Large intestine (tissue), 3 donors: ENCODE data around the gene MRPL9. TPM values are rescaled to one million over a fixed set of nuclear protein-coding genes. Genes with fewer than 3 reads are reported as not detected.

Experiments used
- DNase-seq, 2 donors: peaks; one replicate each; pipeline versions ENCODE4 v3.0.0 to v3.0.0-alpha.2; 2013
- H3K27ac ChIP-seq: one replicate; pipeline ENCODE4 v1.5.1; 2013; ENCODE audit warnings: low read length
- H3K27me3 ChIP-seq: 2 replicates; pipeline ENCODE4 v1.6.1; 2013; ENCODE audit warnings: low read length; ENCODE audit not compliant: control insufficient read depth, insufficient read depth
- H3K36me3 ChIP-seq: 2 replicates; pipeline ENCODE4 v1.6.1; 2013; ENCODE audit warnings: low read length; ENCODE audit not compliant: control insufficient read depth, insufficient read depth
- H3K4me1 ChIP-seq: one replicate; pipeline ENCODE4 v1.6.1; 2013; ENCODE audit warnings: low read length; ENCODE audit not compliant: control insufficient read depth, insufficient read depth
- H3K4me3 ChIP-seq: one replicate; pipeline ENCODE4 v1.5.1; 2013; ENCODE audit warnings: low read length
- H3K9me3 ChIP-seq: one replicate; pipeline ENCODE4 v1.6.1; 2013; ENCODE audit warnings: mild to moderate bottlenecking, low read depth, low read length, moderate library complexity; ENCODE audit not compliant: control insufficient read depth
- WGBS: methylation state at CpG from one replicate; pipeline ENCODE4 v1.1.5; 2013; ENCODE audit warnings: low lambda C conversion rate; ENCODE audit not compliant: insufficient coverage; 5-methylcytosine and 5-hydroxymethylcytosine counted together
- polyA plus RNA-seq: library from polyadenylated mRNA; unstranded; fragments of 120-200 nt; gene quantifications from one replicate; pipeline ENCODE4 v1.2.1, GENCODE V29; 2013

MRPL9 gene
- polyA plus RNA-seq, 1 donor, result 58.3 TPM

DNA sequence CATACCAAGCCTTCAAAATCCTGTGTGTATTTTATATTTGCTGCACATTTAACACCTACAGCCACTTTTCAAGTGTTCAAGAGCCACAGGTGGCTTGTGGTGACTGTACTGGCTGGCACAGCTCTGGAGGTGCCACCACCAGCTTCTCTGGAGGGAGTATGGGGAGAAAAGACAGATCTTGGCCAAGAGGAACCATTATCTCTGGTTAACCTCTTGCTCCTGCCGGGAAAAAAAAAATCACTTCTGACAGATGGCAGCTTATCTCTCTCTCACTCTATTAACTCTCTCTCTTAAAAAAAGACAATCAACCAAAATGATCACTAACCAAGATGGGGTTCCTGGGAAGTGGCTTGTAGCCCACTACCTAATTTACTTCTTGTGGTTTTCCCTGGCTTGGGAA, 43.2 kb downstream of the MRPL9 start:
- H3K27me3 ChIP-seq, result no peaks in the 10 kb centered on the region
- WGBS, result no CpG with 5 or more reads among the region's 1 CpG
- H3K27ac ChIP-seq, result peak overlapping the region; percentile 47

DNA sequence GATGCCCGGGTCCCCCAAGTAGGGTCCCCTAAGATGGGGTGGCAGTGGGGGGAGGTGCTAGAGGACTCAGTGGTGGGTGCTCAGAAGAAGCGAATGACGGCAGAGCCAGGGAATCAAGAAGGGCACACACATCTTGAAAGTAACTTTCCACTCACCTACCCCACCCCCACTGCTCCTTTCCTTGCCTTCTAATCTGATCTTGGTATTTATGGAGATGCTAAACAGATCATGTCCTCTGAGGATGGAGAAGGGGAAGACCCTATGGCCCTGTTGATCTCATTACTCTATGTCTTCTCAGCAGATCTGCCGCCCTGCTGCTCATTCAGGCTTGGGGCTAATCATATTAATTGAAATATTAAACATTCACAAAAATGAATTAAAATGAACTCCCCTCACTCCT, 44.6 kb downstream of the MRPL9 start:
- Histone ChIP-seq H3K4me1 (peaks cover 34% of the 10 kb centered on the region), H3K36me3 (peaks cover 4% of the 10 kb centered on the region), H3K27ac (no peak overlapping the region), H3K27me3 (no peaks in the 10 kb centered on the region), H3K9me3 (no peaks in the 10 kb centered on the region), H3K4me3 (no peak overlapping the region)
- no CpG with 5 or more reads among the region's 4 CpGs for WGBS
- DNase-seq, result no peak

More for the DNA sequence above, 43.2 kb downstream of the MRPL9 start:
- no peaks in the 10 kb centered on the region for H3K9me3 ChIP-seq
- DNase-seq, result no peak
- peaks cover 24% of the 10 kb centered on the region for H3K4me1 ChIP-seq
- H3K36me3 ChIP-seq, result no peaks in the 10 kb centered on the region
- no peak overlapping the region for H3K4me3 ChIP-seq

DNA sequence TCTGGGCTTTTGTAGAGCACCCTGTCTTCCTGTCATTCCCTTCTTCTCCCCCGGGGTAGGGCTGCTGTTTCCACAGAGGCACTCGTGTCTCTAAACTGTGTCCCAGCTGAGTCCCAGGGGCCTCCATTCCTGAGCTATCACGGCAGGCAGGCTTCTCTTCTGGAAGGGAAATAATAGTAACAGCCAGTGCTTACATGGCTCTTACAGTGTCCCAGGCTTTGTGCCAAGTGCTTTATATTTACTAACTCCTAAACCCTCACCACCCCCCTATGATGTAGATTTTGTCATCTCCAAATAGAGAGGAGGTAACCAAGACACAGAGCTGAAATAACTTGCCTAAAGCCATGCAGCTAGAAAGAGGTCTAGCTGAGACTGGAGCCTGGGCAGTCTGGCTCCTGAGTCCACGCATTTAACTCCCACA, 45.3 kb downstream of the MRPL9 start:
- Histone ChIP-seq H3K4me1 (peaks cover 40% of the 10 kb centered on the region), H3K4me3 (no peak overlapping the region), H3K36me3 (peaks cover 4% of the 10 kb centered on the region), H3K9me3 (no peaks in the 10 kb centered on the region), H3K27ac (no peak overlapping the region), H3K27me3 (no peaks in the 10 kb centered on the region)
- WGBS, result 40% methylated on average over 1 of the region's 4 CpGs
- no peak for DNase-seq

DNA sequence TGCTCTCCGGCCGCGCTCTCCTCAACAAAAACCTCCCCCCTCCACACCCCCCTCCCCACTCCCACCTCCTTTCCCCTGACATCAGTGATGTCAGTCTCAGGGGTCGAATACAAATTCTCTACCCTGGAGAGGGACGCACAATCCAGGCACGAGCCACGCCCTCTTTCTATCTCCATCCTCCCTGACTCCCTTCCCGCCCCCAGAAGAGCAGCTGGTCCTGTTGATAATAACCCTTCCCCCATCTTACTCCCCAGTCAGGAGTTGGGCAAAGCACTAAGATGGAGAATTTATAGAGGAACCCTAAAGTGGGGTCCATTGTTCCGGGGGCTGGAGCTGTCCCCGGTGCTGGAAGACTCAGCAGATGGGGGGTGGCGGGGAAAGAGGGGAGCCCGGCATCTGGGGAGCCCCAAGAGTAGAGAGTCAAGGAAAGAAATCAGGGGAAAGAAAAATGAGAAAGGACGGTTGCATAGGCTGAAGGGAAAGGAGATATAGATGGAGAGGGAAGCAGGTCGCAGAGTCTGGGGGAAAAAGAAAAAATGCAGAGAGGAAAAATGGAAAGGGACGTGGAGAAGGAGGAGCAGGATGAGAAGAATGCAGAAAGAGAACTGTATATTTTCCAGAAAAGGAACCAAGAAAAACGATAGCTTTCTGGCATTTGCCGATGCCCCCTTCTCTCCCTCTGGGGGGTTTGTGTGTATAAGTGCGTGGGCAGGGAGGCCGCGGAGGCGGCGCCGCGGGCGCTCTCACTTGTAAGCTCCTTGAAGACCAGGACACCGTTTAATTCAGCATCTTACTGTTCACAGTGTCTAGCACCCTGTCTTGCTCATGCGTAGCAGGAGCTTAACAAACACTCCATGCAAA, 46.3 kb downstream of the MRPL9 start, which contains the start of gene CELF3:
Gene CELF3, minus strand, starts transcription at position 33 of the 861 bp plus-strand sequence. CDS start 783 bp downstream, outside the sequence.
- Histone ChIP-seq H3K36me3 (peaks cover 4% of the 10 kb centered on the region), H3K9me3 (no peaks in the 10 kb centered on the region), H3K4me1 (peaks cover 50% of the 10 kb centered on the region), H3K27me3 (no peaks in the 10 kb centered on the region), H3K27ac (peak within 1 kb of the TSS; percentile 73), H3K4me3 (peak within 1 kb of the TSS; percentile 58)
- 6% methylated on average over 7 of the region's 27 CpGs for WGBS
- DNase-seq, result peak; percentile 66 to 85

DNA sequence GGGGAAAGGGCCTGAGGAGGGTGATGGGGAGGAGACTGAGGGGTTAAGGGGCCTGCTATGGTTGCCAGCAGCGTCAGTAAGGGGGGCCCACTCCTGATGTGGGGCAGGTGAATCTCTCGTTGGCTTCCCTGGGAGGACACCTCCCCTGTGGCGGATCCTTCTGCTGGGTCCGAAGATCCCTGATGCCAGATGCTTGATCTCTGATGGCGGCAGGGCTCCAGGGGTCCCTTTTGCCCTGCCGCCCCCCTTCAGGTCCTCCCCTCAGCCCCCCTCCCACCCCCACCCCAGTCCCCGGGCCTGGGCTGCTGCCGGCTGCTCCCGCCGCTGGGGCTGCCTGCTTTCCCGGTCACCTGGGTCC, 46.9 kb downstream of the MRPL9 start:
- peak overlapping the region; percentile 73 for H3K27ac ChIP-seq
- H3K36me3 ChIP-seq, result peaks cover 4% of the 10 kb centered on the region
- H3K9me3 ChIP-seq, result no peaks in the 10 kb centered on the region
- no peaks in the 10 kb centered on the region for H3K27me3 ChIP-seq
- WGBS, result no CpG with 5 or more reads among the region's 11 CpGs
- no peak for DNase-seq
- peak overlapping the region; percentile 58 for H3K4me3 ChIP-seq
- H3K4me1 ChIP-seq, result peaks cover 50% of the 10 kb centered on the region

DNA sequence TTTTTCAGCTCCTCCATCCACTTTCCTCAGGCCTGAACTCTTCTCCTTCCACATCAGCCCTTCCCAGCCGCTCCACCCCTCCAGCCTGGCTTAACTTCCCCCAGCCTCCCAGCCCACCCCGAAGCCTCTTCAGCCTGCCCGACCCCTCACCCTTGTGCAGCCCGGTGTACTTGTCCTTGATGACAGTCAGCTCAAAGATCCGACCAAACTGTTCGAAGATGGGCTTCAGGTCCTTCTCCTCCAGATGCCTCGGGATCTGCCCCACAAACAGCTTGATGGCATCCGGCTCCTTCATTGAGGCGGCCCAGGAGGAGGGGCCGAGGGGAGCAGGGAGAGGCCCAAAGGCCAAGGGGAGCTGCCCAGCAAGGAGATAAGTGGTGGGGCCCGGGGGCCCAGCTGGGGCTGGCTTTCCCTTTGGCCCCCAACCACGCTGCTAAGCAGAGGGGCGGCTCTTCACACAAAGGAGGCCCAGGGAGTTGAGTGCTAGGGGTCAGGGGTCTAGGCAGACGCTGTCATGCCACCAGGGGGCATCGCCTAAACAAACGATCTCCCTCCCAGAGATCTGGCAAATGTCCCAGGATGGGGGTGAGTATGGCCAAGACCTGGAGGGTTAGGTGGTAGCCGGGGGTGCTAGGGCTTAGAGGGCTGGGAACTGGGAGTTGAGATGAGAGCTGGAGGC, 47.4 kb downstream of the MRPL9 start:
- Histone ChIP-seq H3K9me3 (no peaks in the 10 kb centered on the region), H3K27me3 (no peaks in the 10 kb centered on the region), H3K27ac (peak overlapping the region; percentile 73), H3K4me1 (peaks cover 48% of the 10 kb centered on the region), H3K4me3 (peak overlapping the region; percentile 58), H3K36me3 (peaks cover 4% of the 10 kb centered on the region)
- DNase-seq, result peak; percentile 72 to 91
- no CpG with 5 or more reads among the region's 17 CpGs for WGBS

DNA sequence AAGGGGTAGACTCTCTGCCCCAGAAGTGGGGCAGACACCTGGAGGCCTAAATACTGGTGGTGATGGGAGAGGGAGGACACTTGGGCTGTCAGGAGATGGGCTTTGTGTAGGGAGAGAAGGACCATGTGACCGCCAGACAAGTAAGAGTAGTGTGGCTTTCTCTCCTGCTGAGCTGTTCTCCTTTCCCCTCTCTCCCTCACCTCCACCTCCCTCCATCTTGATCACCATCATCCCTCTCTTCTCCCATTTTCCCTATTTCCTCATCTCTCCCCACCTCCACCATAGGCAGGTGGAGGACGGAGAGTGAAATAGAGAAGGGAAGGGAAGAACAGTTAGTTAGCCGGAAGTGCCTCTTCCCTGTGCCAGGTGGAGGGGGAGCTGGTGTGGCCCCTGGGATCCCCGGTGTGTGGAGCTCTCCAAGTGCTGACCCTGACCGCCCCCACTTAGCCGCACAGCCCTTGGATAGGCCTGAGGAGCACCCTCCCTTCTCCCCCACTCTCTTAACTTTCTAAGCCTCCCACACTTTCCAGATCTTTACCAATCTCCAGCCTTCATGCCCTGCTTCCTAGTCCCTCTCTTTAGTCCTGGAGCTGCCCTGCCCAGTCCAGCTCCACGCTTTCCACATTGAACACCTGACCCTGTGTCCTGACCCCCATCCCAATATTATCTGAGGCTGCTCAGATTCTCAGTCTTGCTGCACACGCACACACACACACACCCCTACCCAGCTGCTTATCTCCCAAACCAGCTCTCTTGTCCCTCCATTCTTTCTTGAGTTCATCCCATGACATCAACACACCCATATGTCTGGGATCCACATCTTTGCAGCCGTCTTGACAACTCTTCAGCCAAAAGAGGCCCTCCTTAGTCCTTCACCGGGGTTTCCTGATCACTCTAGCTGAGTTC, 48.2 kb downstream of the MRPL9 start:
- peak in 1 of 2 donors; percentile 39 for DNase-seq
- Histone ChIP-seq H3K4me3 (peak overlapping the region; percentile 58), H3K9me3 (no peaks in the 10 kb centered on the region), H3K4me1 (peaks cover 42% of the 10 kb centered on the region), H3K36me3 (peaks cover 4% of the 10 kb centered on the region), H3K27ac (peak overlapping the region; percentile 73), H3K27me3 (no peaks in the 10 kb centered on the region)
- 20% methylated on average over 2 of the region's 10 CpGs for WGBS

DNA sequence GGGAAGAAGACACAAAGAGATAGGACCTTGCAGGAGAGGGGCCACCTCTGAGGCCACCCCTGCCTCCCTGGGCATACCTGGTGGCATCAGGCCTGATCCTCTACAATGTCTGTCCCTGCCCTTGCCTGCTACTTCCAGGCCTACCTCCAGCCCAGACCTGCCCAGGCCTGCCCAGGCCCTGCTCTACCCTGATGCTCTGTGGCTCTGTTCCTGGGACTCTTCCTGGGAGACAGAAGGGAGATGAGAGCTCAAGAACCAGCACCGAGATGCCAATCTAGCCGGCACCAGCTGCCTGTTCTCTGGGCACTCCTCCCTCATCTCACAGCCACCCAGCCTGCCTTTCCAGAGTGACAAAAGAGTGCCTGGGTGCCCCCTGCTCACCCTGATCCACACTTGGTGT, 49.4 kb downstream of the MRPL9 start:
- no peak for DNase-seq
- peak overlapping the region; percentile 31 for H3K27ac ChIP-seq
- H3K9me3 ChIP-seq, result no peaks in the 10 kb centered on the region
- no peak overlapping the region for H3K4me3 ChIP-seq
- H3K36me3 ChIP-seq, result peaks cover 12% of the 10 kb centered on the region
- WGBS, result no CpG with 5 or more reads among the region's 2 CpGs
- no peaks in the 10 kb centered on the region for H3K27me3 ChIP-seq
- H3K4me1 ChIP-seq, result peaks cover 48% of the 10 kb centered on the region

DNA sequence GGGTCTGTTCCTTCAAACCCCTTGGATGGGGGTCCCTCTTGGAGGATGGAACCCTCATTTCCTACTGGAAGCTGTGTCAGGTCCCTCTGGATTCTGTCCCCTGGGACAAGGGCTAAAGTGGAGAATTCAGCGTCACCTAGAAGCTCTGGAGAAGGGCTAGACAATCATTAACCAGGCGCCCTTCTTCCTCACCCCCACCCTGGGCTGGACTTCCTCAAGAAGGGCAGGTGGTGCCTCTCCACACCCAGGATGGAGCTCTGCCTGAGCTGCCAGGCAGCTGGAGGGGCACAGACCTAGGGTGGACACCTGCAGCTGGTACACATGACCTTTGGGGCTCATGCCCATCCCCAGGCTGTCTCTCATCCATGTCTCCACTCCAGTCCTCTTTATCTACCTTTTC, 50.3 kb downstream of the MRPL9 start:
- no peaks in the 10 kb centered on the region for H3K27me3 ChIP-seq
- no CpG with 5 or more reads among the region's 2 CpGs for WGBS
- H3K36me3 ChIP-seq, result peaks cover 15% of the 10 kb centered on the region
- H3K4me1 ChIP-seq, result peaks cover 48% of the 10 kb centered on the region
- peak overlapping the region; percentile 17 for H3K4me3 ChIP-seq
- H3K27ac ChIP-seq, result peak overlapping the region; percentile 65
- no peaks in the 10 kb centered on the region for H3K9me3 ChIP-seq
- peak; percentile 91 to 95 for DNase-seq

DNA sequence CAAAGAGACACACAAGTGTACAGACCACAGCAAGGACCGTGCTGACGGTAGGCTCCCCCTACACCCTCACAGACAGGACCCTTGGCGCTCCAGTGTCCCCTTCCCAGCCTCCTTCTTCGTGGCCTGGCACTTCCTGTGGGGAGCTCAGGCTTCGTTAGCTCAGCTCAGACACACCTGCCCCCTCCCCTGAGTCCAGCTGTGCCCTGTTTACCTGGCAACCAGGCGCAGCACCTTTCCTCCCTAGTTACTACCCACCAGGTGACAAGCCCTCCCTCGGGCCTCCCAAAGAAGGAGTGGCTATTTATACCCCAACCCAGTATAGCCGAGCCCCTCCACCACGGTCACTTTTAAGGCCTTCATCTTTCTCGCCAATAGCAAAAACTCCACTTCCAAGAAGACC, 51.3 kb downstream of the MRPL9 start:
- no peaks in the 10 kb centered on the region for H3K9me3 ChIP-seq
- 30% methylated on average over 2 of the region's 10 CpGs for WGBS
- DNase-seq, result peak; percentile 60 to 77
- H3K4me3 ChIP-seq, result peak overlapping the region; percentile 17
- H3K27ac ChIP-seq, result peak overlapping the region; percentile 65
- no peaks in the 10 kb centered on the region for H3K27me3 ChIP-seq
- H3K36me3 ChIP-seq, result peaks cover 19% of the 10 kb centered on the region
- H3K4me1 ChIP-seq, result peaks cover 40% of the 10 kb centered on the region
